Right forelimb (tissue), 1 donor: ENCODE data around the gene PGLYRP2.
A peak's percentile ranks its signal among the peaks of the same experiment; 100 is the strongest.

Experiments
- DNase-seq: peaks from one replicate; pipeline ENCODE4 v3.0.0-alpha.2; 2018

Gene PGLYRP2

GRCh38 chr19:15438577-15438976 is 40.7 kb downstream of the PGLYRP2 start:
- DNase-seq = no peak

DNA sequence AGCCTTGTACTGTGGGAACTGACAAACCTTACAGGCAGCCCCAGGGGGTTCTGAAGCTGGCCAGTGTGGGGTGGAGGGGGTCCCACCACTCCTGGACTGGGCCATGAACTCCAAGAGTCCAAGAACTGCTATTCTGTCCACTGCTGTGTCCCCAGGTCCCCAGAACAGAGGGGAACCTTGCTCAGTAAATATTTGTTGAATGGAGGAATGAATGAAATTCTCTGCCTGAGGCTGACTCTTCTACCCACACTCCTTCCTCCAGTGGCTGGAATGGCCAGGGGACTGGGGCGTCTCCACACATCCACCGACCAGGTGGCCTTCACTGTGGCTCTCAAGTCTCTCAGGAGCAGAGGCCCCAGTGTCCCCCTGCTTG is 41.2 kb downstream of the PGLYRP2 start:
- DNase-seq = no peak

DNA sequence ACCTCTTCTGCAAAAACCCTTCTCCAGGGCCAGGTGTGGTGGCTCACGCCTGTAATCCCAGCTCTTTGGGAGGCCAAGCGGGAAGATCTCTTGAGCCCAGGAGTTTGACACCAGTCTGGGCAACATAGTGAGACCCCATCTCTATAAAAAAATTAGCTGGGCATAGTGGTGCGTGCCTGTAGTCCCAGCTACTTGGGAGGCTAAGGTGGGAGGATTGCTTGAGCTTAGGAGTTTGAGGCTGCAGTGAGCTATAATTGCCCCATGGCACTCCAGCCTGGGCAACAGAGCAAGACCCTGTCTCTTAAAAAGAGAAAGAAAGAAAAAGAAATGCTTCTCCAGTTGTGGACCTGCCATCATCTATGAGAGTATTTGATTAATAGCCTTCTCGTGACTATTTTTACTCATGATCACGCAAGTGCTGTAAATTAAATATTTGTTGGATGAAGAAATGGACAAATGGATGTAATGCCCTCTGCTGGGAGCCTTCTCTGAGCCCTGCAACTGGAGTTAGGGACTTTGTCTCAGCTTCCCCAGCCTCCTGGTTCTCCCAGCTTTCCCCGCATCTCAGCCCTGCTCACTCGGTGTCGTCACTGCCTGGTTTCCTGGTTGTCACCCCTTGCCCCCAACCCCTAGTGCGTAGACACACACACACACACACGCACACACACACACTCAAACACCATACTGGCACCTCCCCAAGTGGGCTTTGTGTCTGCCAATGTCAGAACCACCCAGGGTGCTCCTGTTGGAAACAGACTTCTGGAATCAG is 41.8 kb downstream of the PGLYRP2 start:
- no peak for DNase-seq

DNA sequence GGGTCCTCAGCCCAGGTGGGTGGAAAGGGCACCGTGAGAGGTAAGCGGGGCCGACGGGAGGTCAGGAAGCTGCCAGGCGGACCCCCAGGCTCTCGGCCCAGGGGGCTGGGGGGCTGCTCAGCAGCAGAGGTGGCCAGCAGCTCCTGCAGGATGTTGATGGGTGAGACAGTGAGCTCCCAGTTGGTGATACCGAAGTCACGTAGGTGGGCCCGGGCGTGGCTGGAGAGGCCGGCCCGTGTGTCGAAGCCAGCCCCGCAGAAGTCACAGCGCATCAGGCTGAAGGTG is 42.5 kb downstream of the PGLYRP2 start:
- no peak for DNase-seq

DNA sequence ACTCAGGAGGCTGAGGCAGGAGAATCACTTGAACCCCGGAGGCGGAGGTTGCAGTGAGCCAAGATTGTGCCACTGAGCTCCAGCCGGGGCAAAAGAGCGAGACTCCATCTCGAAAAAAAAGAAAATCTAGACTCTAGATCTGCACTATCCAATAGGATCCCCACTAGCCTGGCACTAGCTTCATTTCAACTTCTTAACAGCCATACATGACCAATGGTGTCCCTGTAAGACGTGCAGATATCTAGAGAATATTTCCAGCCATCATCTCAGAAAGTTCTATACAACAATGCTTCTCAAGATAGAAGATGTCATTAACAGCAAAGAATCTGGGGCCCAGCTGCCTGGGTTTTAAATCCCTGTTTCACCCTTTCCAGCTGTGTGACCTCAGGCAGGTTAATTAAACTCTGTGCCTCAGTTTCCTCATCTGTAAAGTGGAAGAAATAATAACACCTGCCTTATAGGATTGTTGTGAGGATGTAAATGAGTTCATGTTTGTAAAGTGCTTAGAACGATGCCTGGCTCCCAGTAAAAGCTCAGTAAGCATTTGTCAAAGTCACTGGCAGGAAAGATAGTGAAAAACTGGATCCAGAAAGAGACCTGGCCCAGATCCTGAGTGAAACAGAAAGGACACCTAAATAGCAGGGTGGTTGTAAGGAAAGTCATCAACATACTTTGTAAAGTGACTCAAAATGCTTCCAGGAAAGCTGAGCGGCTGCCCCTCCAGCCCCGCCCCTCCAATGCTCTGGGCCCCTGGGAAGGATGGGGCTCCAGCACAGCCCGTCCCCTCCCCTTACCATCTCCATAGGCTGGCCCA is 43.1 kb downstream of the PGLYRP2 start:
- DNase-seq = no peak

GRCh38 chr19:15433519-15434069 is 45.7 kb downstream of the PGLYRP2 start:
- DNase-seq = no peak

DNA sequence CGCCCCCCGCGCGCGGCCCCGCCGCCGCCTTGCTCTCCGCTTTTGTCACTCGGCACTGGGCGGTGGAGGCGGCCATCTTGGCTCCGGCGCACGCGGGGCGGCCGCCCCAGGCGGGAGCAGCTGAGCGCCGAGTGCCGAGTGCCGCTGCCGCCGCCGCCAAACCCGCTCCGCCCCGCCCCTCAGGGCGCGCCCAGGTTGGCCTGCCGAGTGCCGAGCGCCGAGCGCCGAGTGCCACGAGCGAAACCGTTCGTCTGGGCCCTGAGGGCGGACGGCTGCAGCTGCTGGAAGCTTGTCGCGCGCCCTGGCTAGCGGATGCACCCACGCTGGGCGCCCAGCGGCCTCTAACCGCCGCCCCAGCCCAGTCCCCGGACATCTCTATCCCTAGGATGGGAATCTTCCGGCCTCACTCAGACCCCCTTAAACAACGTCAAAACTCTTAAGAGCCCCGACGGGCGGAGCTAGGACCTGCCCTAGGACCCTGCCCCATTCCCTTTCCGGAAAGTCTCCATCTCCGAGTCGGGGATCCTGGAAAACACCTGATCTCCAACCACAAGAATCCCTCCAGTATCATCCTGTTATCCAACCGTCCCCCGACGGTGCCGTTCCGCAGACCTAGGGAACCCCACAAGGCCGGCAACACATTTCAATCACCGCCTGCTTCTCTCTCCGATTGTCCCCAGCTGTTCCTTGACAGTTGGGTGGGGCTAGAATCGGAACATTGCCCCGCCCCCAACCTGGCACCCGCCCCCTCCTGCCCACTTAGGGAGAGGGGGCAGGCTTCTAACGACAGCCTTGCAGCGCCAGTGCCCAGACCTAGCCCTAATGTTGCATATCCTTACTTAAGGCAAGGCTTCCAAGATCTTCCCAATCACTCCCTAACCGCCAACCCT is 46.4 kb downstream of the PGLYRP2 start:
- DNase-seq = peak; percentile 94

GRCh38 chr19:15432018-15432494 is 47.2 kb downstream of the PGLYRP2 start:
- DNase-seq = no peak

DNA sequence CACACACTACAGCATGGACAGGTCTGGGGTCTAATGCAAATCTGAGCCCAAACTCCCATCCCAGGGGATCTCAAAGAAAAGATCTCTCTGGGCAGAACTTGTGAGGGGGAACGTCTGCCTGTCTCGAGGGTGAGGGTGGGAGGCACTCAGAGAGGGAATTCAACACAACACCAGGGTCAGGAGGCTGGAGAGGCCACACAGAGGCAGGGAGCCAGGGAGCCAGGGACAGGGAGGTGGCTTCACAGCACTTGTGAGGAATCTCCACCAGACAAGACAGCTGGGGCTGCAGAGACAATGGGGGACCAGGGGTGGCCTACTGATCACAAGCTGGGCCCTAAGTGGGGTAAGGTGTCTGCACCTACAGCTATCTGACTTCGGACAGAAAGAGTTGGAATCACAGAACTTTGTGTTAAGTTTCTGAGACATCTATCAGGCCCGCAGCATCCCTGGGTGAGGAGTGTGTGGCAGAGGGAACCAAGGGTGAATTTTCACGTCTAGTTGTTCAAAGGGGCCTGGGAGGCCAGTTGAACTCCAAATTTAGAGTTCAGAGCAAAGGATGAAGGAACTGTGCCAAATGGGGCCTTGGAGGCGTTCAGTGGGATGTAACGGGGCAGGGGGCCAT is 47.8 kb downstream of the PGLYRP2 start:
- DNase-seq = no peak

DNA sequence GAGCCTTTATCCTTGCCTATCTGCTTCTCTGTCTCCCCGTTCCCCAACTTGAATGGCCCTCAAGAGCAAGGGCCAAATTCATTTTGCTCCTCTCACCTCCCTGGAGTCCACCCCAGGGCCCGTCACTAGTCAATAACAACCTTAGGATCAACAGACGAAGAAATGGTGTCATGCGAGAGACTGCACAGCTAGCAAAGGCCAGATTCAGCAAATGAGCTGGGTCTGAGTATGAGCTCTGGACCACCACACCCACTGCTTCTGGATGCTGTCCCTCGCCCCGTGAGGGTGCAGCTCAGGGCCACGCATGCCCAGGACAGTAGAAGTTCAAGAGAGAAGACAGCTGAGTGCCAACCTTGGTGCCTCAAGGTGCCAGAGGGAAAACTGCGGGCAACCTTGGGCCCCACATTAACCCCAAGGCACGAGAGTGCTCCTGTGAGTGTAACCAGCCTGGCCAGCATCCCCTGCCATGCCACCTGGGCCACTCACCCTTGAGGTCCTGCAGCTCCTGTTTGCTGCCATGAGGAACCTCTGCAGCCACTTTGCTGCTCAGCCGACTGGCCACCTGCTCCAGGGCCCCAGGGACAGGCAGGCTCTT is 48.7 kb downstream of the PGLYRP2 start:
- no peak for DNase-seq

- DNase-seq = no peak
Observed at GRCh38 chr19:15429825-15430467, 49.4 kb downstream of the PGLYRP2 start.

GRCh38 chr19:15428956-15429824 is 50.1 kb downstream of the PGLYRP2 start:
- DNase-seq = no peak

GRCh38 chr19:15427991-15428471 is 51.3 kb downstream of the PGLYRP2 start:
- no peak for DNase-seq

GRCh38 chr19:15427350-15427700 is 52.0 kb downstream of the PGLYRP2 start:
- no peak for DNase-seq

DNA sequence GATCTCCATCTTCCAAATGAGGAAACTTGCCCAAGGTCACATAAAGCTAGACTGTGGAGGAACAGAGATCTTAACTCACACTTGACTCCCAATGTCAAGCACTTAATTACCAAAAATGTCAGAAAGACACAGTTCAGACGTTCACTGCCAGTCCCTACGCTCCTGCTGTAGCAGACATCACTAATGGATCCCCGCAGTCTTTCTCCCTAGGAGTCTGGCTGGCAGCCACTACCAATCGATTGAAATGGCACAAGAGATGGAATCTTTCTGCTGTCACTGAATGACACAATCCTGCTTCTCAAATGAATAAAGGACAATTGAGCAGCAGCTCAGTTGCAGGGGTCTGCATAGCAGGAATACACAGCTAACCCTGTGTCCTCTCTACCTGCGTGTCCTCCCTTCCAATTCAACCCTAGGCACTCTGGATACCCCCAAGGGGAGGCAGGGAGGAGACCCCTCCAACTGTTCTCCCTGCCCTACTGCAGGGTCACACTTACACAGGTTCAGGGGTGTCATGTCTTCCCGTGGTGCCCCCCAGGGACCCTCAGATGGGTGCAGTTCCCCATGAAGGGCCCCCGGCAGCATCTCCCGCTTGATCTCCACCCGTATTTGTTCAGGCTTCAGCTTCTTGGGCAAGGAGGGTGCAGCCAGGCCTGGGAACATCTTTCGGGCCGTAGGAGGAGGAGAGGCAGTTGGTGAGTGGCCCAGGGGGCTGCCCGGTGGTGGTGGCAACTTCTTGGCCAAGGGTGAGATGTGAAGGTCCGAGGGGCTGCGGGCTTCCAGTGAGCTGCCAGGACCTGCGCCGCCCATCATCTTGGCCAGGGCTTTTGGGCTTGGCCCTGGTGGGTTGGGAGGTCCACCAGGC is 52.6 kb downstream of the PGLYRP2 start:
- DNase-seq = no peak

- DNase-seq = no peak
Observed at GRCh38 chr19:15425321-15425950, 53.9 kb downstream of the PGLYRP2 start.

GRCh38 chr19:15424692-15425272 is 54.5 kb downstream of the PGLYRP2 start:
- no peak for DNase-seq

DNA sequence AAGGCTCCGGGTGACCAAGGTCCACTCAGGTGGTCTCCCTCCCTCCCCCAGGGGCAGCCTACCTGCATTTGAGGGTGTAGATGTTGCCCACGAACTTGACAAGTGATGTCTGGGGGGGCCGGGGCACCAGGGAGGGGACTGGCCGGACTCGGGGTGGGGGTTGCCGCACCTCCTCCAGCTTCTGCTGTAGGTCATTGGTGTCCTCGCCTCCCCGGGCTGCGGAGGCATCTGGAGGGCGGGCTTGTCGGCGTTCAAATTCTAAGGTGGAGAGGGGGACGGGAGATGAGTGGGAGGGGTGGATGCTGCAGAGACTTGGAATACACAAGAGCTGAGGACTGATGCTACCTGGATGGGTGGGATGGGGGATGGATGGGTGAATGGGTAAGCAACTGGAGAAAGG is 55.2 kb downstream of the PGLYRP2 start:
- no peak for DNase-seq

- DNase-seq = no peak
Observed at GRCh38 chr19:15423130-15423529, 56.2 kb downstream of the PGLYRP2 start.
